ENCODE results near the gene PIGX.

The PIGX gene

DNA sequence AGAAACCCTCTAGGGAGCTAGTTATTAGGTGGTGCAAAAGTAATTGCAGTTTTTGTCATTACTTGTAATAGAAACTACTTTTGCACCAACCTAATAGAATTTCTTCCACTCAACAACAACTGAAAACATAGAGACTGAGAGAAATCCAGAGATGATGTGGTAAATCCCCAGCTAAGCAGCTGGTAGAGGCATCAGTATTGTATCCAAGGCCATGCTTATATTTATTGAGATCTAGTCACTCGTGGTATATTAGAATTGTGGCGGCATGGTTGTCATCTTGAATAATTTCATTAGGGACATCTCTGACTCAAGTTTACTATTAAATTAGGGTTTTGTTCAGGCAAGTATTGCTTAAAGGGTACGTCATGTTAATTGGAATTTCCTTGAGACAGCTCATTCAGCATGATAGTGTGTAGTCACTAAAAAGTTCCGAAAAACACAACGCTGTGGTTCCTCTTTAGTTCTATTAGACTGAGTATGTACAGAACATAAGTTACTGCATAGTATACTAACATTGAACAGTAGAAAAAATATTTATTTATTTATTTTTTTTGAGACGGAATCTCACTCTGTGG, 62.8 kb downstream of the PIGX start:
- H3K27ac Mint-ChIP-seq: peak overlapping the region; percentile 50
- peaks cover 92% of the 10 kb centered on the region for H3K36me3 Mint-ChIP-seq (ENCODE audit: low read depth)
- no peaks in the 10 kb centered on the region for H3K27me3 Mint-ChIP-seq (ENCODE audit: low read depth, poor library complexity)
- peaks cover 25% of the 10 kb centered on the region for H3K4me1 Mint-ChIP-seq
- TF ChIP-seq, protein P1, sequence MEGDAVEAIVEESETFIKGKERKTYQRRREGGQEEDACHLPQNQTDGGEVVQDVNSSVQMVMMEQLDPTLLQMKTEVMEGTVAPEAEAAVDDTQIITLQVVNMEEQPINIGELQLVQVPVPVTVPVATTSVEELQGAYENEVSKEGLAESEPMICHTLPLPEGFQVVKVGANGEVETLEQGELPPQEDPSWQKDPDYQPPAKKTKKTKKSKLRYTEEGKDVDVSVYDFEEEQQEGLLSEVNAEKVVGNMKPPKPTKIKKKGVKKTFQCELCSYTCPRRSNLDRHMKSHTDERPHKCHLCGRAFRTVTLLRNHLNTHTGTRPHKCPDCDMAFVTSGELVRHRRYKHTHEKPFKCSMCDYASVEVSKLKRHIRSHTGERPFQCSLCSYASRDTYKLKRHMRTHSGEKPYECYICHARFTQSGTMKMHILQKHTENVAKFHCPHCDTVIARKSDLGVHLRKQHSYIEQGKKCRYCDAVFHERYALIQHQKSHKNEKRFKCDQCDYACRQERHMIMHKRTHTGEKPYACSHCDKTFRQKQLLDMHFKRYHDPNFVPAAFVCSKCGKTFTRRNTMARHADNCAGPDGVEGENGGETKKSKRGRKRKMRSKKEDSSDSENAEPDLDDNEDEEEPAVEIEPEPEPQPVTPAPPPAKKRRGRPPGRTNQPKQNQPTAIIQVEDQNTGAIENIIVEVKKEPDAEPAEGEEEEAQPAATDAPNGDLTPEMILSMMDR (IDR thresholded peaks at IDR 0.05): no peak
- no peak for DNase-seq
- H3K9me3 Mint-ChIP-seq: peaks cover 80% of the 10 kb centered on the region
- H3K4me3 Mint-ChIP-seq: no peak overlapping the region

DNA sequence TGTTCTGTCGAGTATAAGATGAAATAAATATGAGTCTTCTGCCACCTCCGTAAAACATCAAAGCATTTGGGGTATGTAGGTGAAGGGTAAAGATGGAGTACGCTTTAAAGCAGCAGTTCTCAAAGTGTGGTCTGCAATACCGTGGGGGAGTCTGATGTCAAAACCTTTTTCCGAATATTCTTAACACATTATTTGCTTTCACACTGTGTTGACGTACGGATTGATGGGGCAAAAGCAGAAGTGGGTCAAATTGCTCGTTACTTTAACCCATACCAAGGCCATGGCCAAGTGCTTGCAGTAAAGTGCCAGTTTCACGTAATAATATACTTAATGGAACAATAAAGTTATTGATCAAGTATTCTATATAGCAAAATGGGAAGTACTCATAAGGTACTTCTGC, 63.8 kb downstream of the PIGX start:
- H3K4me1 Mint-ChIP-seq: peaks cover 25% of the 10 kb centered on the region
- peaks cover 81% of the 10 kb centered on the region for H3K9me3 Mint-ChIP-seq
- H3K36me3 Mint-ChIP-seq (ENCODE audit: low read depth): peaks cover 97% of the 10 kb centered on the region
- TF ChIP-seq, protein P1 (IDR thresholded peaks at IDR 0.05): no peak
- no peak for DNase-seq
- H3K4me3 Mint-ChIP-seq: no peak overlapping the region
- H3K27ac Mint-ChIP-seq: no peak overlapping the region
- H3K27me3 Mint-ChIP-seq (ENCODE audit: low read depth, poor library complexity): no peaks in the 10 kb centered on the region

DNA sequence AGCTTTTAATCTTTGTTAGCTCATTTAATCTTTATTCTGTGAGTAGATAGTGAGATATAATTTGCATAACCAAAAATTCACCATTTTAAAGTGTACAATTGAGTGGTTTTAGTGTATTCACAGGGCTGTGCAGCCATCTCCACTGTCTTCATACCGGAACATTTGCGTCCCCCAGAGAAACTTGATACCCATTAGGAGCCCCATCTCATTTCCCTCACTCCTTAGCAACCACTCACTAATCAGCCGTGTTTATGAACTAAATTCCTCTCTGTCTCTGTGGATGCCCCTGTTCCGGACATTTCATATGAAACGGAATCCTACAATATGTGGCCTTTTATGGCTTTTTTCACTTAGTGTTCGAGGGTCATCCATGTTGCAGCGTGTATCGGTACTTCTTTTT, 65.7 kb downstream of the PIGX start:
- no peak for DNase-seq
- TF ChIP-seq, protein P1 (IDR thresholded peaks at IDR 0.05): no peak
- Mint-ChIP-seq H3K27ac (peak overlapping the region; percentile 29), H3K4me1 (peaks cover 15% of the 10 kb centered on the region), H3K27me3 (ENCODE audit: low read depth, poor library complexity) (no peaks in the 10 kb centered on the region), H3K36me3 (ENCODE audit: low read depth) (peaks cover 93% of the 10 kb centered on the region), H3K9me3 (peaks cover 68% of the 10 kb centered on the region), H3K4me3 (peak overlapping the region; percentile 28)

DNA sequence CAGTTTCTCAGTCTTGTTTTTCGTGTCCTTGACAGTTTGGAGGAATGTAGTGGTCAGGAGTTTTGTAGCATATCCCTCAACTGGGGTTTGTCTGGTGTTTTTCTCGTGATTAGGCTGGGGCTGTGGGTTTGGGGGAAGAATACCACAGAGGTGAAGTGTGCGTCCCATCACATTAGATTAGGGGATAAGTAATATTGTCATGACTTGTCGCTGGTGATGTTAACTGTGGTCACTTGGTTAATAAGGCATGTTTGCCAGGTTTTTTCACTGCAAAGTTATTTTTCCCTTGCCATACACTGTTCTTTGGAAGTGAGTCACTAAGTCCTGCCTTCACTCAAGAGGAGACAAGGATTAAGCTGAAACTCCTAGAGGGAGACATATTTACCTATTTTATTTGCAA, 66.6 kb downstream of the PIGX start:
- Mint-ChIP-seq H3K27ac (peak overlapping the region; percentile 60), H3K4me3 (no peak overlapping the region), H3K27me3 (ENCODE audit: low read depth, poor library complexity) (no peaks in the 10 kb centered on the region), H3K9me3 (peaks cover 67% of the 10 kb centered on the region), H3K36me3 (ENCODE audit: low read depth) (peaks cover 93% of the 10 kb centered on the region), H3K4me1 (peaks cover 15% of the 10 kb centered on the region)
- TF ChIP-seq, protein P1 (IDR thresholded peaks at IDR 0.05): no peak
- no peak for DNase-seq

DNA sequence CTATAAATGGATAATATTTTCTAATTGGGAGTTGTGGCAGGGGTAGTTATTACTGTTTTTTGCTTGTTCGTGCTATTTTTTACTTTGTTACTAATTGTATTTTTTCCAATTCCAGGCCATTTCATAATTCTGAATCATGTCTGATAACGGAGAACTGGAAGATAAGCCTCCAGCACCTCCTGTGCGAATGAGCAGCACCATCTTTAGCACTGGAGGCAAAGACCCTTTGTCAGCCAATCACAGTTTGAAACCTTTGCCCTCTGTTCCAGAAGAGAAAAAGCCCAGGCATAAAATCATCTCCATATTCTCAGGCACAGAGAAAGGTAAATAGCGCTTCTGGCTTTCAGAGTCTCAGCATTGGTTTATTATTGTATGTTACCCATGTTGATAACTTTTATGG, 70.3 kb downstream of the PIGX start:
- no peak for DNase-seq
- peaks cover 88% of the 10 kb centered on the region for H3K36me3 Mint-ChIP-seq (ENCODE audit: low read depth)
- peaks cover 62% of the 10 kb centered on the region for H3K9me3 Mint-ChIP-seq
- TF ChIP-seq, protein P1 (IDR thresholded peaks at IDR 0.05): no peak
- H3K4me1 Mint-ChIP-seq: peaks cover 16% of the 10 kb centered on the region
- no peak overlapping the region for H3K4me3 Mint-ChIP-seq
- H3K27ac Mint-ChIP-seq: no peak overlapping the region
- peaks cover 2% of the 10 kb centered on the region for H3K27me3 Mint-ChIP-seq (ENCODE audit: low read depth, poor library complexity)
